CD4-positive, alpha-beta T cell treated with Interleukin-15 for 4 hours (primary cell): Measurements from ENCODE around the gene SLC24A4.

Source experiments
- DNase-seq: peaks from one replicate; pipeline ENCODE4 v3.0.0-alpha.2; 2020; ENCODE audit warnings: low spot score

Gene SLC24A4

GRCh38 chr14:92502541-92503286, 179.7 kb downstream of the SLC24A4 start:
- DNase-seq, result no peak

- DNase-seq, result no peak
These were observed 181.0 kb downstream of the SLC24A4 start for GRCh38 chr14:92503756-92504491.

GRCh38 chr14:92505826-92506225, 182.9 kb downstream of the SLC24A4 start:
- no peak for DNase-seq

GRCh38 chr14:92506231-92506630, 183.3 kb downstream of the SLC24A4 start:
- DNase-seq, result no peak

- no peak for DNase-seq
These were observed 184.3 kb downstream of the SLC24A4 start for GRCh38 chr14:92507174-92507768.

GRCh38 chr14:92510972-92511371, 188.0 kb downstream of the SLC24A4 start:
- no peak for DNase-seq

- no peak for DNase-seq
These were observed 188.7 kb downstream of the SLC24A4 start for GRCh38 chr14:92511453-92512238.

- no peak for DNase-seq
These were observed 189.8 kb downstream of the SLC24A4 start for GRCh38 chr14:92512807-92513203.

GRCh38 chr14:92513204-92513965, 190.4 kb downstream of the SLC24A4 start, which contains the start of gene RIN3:
TSS of gene RIN3 (plus strand) at chr14:92513781. CDS start at chr14:92513933, 152 bp downstream.
- no peak for DNase-seq

GRCh38 chr14:92513966-92514843, 191.2 kb downstream of the SLC24A4 start:
- DNase-seq, result no peak

- DNase-seq, result no peak
These were observed 192.0 kb downstream of the SLC24A4 start for GRCh38 chr14:92514844-92515514.

GRCh38 chr14:92515546-92516343, 192.8 kb downstream of the SLC24A4 start:
- no peak for DNase-seq

GRCh38 chr14:92516344-92516965, 193.5 kb downstream of the SLC24A4 start:
- DNase-seq, result no peak

- no peak for DNase-seq
These were observed 194.1 kb downstream of the SLC24A4 start for GRCh38 chr14:92516966-92517506.

GRCh38 chr14:92517761-92518160, 194.8 kb downstream of the SLC24A4 start:
- no peak for DNase-seq

GRCh38 chr14:92519246-92520101, 196.5 kb downstream of the SLC24A4 start:
- no peak for DNase-seq
